ENCODE measurements around the gene PPP2R2B.

PPP2R2B gene

DNA sequence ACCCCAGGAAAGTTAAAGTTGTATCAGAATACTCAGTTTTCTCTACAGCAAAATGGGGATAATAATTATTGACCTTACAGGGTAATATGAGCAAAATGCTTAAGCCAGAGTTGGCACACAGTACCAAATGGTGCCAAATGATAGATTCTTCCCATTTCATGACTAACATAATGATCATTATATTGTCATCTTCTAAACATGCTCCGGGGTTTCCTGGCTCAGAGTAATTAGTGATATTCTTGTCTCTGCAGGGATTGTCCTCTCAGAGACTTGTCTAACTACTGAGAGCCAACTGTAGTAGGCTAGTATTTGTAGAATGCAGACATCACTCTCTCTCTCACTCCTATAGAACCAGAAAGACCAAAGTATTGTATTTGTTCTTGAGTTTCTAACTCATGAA, 25.2 kb upstream of the PPP2R2B start:
- Histone ChIP-seq H3K36me3 (ENCODE audit: control insufficient read depth, insufficient read depth, low read length, severe bottlenecking) (no peaks in the 10 kb centered on the region), H3K9me3 (ENCODE audit: control insufficient read depth, low read length) (no peaks in the 10 kb centered on the region), H3K27me3 (replicated peaks; ENCODE audit: control insufficient read depth, insufficient read depth, low read length) (no peaks in the 10 kb centered on the region), H3K9ac (ENCODE audit: low read length) (no peak overlapping the region), H3K4me3 (ENCODE audit: low read length) (no peak overlapping the region), H3K4me1 (ENCODE audit: control insufficient read depth, insufficient read depth, low read length) (no peaks in the 10 kb centered on the region)
- DNase-seq (ENCODE audit: low read depth), result no peak

DNA sequence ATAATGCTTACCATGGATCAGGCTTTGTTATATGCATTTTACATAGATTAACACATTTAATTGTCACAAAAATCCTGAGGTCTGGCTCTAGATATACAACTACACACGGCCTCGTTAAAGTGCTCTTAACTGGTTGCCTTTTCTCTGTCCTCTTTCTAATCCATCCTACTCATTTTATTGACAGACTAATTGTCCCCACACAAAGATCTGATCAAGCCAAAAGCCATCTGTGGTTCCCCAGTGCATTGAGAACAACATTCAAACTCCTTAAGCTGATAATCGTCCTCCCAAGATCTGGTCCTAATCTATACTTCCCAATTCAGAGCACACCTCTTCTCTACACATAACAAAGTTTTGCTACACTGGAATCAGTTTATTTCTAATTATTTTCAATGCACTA, 23.9 kb upstream of the PPP2R2B start:
- Histone ChIP-seq H3K4me1 (ENCODE audit: control insufficient read depth, insufficient read depth, low read length) (no peaks in the 10 kb centered on the region), H3K9me3 (ENCODE audit: control insufficient read depth, low read length) (no peaks in the 10 kb centered on the region), H3K9ac (ENCODE audit: low read length) (no peak overlapping the region), H3K36me3 (ENCODE audit: control insufficient read depth, insufficient read depth, low read length, severe bottlenecking) (no peaks in the 10 kb centered on the region), H3K27me3 (replicated peaks; ENCODE audit: control insufficient read depth, insufficient read depth, low read length) (no peaks in the 10 kb centered on the region), H3K4me3 (ENCODE audit: low read length) (no peak overlapping the region)
- DNase-seq (ENCODE audit: low read depth), result no peak

DNA sequence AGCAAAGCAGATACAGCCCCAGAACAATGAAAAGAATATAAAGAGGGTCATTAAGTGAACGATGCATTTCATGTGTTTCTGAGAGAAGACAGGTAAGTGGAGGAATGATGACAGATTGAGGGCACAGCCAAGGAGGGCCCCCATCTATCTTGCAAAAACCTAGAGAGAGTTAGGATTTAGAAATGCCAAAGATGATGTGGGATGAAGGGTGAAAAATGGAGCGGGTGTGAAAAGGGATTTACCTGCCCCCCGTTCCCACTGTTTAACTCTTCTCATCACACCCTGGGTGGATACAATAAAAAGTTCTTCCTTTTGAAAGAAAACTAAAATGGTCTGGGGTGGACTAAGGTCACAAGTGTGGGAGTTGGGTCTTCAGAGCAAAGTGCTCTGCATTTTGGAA, 18.5 kb upstream of the PPP2R2B start:
- Histone ChIP-seq H3K4me3 (ENCODE audit: low read length) (no peak overlapping the region), H3K9ac (ENCODE audit: low read length) (no peak overlapping the region), H3K9me3 (ENCODE audit: control insufficient read depth, low read length) (no peaks in the 10 kb centered on the region), H3K4me1 (ENCODE audit: control insufficient read depth, insufficient read depth, low read length) (peaks cover 3% of the 10 kb centered on the region), H3K27me3 (replicated peaks; ENCODE audit: control insufficient read depth, insufficient read depth, low read length) (no peaks in the 10 kb centered on the region), H3K36me3 (ENCODE audit: control insufficient read depth, insufficient read depth, low read length, severe bottlenecking) (no peaks in the 10 kb centered on the region)
- no peak for DNase-seq (ENCODE audit: low read depth)

DNA sequence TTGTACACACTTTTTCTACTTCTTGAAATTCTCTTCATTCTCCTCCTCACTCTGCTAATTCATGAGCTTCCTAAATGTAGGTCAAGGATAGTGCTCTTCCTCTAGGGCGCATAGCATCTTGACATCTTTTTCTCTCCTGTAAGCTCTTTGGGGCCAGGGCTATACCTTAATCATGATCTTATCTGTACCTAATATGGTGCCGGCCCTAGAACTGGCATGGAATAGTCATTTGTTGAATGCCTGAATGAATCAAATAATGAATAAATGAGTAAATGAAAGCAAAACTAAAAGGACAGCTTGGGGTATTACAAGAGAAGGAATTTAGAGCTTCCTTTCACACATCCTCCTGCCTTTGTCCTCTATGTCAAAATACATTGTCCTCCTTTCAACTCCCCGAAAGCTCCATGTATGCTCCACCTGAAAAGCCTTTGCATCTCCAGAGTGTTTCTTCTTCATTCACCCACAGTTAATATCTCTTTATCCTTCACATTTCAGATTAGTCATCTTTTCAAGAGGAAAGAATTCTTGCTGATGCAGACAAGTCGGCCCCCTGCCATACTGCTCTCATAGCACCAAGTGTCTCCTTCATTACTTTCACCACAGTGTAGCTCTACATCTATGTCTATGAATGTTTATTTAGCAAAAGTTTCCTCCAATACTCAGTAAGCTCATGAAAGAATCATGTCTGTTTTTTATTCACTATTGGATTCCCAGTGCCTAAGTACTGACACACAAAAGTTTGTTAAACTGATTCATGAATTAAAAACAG, 16.4 kb upstream of the PPP2R2B start:
- Histone ChIP-seq H3K4me1 (ENCODE audit: control insufficient read depth, insufficient read depth, low read length) (peaks cover 19% of the 10 kb centered on the region), H3K4me3 (ENCODE audit: low read length) (no peak overlapping the region), H3K36me3 (ENCODE audit: control insufficient read depth, insufficient read depth, low read length, severe bottlenecking) (no peaks in the 10 kb centered on the region), H3K9ac (ENCODE audit: low read length) (no peak overlapping the region), H3K27me3 (replicated peaks; ENCODE audit: control insufficient read depth, insufficient read depth, low read length) (no peaks in the 10 kb centered on the region), H3K9me3 (ENCODE audit: control insufficient read depth, low read length) (no peaks in the 10 kb centered on the region)
- DNase-seq (ENCODE audit: low read depth), result no peak

DNA sequence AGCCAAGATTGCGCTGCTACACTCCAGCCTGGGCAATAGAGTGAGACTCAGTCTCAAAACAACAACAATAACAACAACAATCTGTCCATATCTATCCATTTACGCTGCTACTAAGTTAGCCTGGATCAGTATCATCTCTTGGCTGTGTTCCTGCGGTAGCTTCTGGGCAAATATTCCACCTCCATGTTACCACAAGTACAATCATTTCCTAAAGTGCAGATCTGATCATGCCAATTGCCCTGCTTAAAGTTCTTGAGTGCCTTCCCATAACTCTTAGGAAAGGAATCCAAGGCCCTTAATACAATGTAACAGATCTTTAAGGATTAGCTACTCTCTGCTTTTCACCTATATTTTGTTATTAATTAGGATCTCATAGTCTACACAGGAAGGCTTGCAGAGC, 15.4 kb upstream of the PPP2R2B start:
- H3K9me3 ChIP-seq (ENCODE audit: control insufficient read depth, low read length), result no peaks in the 10 kb centered on the region
- DNase-seq (ENCODE audit: low read depth), result no peak
- H3K36me3 ChIP-seq (ENCODE audit: control insufficient read depth, insufficient read depth, low read length, severe bottlenecking), result no peaks in the 10 kb centered on the region
- peaks cover 19% of the 10 kb centered on the region for H3K4me1 ChIP-seq (ENCODE audit: control insufficient read depth, insufficient read depth, low read length)
- H3K9ac ChIP-seq (ENCODE audit: low read length), result no peak overlapping the region
- H3K27me3 ChIP-seq (replicated peaks; ENCODE audit: control insufficient read depth, insufficient read depth, low read length), result no peaks in the 10 kb centered on the region
- H3K4me3 ChIP-seq (ENCODE audit: low read length), result no peak overlapping the region

DNA sequence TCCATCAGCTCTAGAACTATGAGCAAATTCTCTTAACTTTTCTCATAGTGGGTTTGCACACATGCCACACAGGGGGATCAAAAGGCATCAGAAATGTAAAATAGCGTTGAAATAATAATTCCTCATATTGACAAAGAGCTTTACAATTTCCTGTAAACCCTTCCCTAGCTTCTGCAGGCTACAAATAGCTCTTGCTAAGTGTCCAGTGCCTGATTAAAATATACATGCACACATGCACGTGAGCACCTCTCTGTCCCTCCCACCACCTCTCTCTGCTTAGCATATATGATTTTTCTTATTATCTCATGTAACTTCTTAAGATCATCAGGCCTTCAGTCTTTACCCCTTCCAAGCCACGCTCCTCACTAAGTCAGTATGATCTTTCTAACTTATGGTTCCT, 13.7 kb upstream of the PPP2R2B start:
- DNase-seq (ENCODE audit: low read depth), result no peak
- Histone ChIP-seq H3K9me3 (ENCODE audit: control insufficient read depth, low read length) (no peaks in the 10 kb centered on the region), H3K4me1 (ENCODE audit: control insufficient read depth, insufficient read depth, low read length) (peaks cover 19% of the 10 kb centered on the region), H3K36me3 (ENCODE audit: control insufficient read depth, insufficient read depth, low read length, severe bottlenecking) (no peaks in the 10 kb centered on the region), H3K4me3 (ENCODE audit: low read length) (no peak overlapping the region), H3K27me3 (replicated peaks; ENCODE audit: control insufficient read depth, insufficient read depth, low read length) (no peaks in the 10 kb centered on the region), H3K9ac (ENCODE audit: low read length) (no peak overlapping the region)

DNA sequence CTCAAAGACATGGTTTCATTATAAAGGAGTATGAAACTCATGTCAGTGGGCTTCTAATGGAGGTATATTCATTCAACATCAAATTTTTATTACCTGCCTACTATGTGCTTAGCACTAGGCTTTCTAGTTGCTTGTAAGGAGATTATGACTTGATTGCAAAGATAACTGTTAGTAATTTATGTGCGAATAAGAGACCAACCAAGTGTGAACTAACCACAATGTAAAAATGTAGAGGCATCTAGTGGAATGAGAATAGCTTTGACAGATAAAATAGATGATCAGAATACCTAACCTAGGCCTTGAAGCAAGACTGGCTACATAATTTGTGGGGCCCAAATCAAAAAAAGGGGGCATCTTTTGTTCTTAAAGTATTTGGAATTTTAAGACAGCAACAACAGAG, 13.0 kb upstream of the PPP2R2B start:
- H3K4me1 ChIP-seq (ENCODE audit: control insufficient read depth, insufficient read depth, low read length), result peaks cover 19% of the 10 kb centered on the region

DNA sequence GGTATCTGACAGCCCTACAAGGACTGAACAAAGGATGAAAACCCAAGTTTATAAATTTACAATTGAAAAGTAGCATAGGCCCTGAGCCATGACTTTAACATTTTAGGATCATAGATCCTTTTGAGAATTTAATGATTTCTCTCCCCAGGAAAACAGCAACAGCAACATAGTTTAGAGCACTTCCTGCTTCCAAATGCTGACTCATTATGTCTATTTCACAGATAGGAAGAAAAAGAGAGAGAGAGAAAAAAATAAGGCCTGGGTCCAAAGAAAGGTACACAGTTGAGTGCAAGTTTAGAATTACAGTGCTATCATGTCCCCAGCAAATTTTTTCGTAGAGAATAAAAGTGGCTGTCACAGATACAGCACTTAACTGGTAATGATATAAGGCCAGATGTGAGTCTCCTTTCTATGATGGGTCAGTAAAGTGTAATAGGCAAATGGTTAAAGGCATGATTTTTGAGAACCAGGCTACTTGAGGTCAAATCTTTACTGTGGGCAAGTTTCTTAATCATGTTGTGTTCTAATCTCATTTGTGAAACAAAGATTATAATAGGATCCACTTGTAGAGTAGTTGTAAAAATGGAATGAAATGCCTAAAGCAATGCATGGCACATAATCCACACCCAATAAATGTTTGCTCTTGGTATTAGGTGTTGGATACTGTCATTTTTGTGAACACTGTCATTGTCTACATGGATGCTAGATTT, 12.3 kb upstream of the PPP2R2B start:
- H3K4me1 ChIP-seq (ENCODE audit: control insufficient read depth, insufficient read depth, low read length), result peaks cover 19% of the 10 kb centered on the region
- no peaks in the 10 kb centered on the region for H3K36me3 ChIP-seq (ENCODE audit: control insufficient read depth, insufficient read depth, low read length, severe bottlenecking)
- no peak overlapping the region for H3K9ac ChIP-seq (ENCODE audit: low read length)
- H3K4me3 ChIP-seq (ENCODE audit: low read length), result no peak overlapping the region
- no peaks in the 10 kb centered on the region for H3K9me3 ChIP-seq (ENCODE audit: control insufficient read depth, low read length)
- DNase-seq (ENCODE audit: low read depth), result no peak
- H3K27me3 ChIP-seq (replicated peaks; ENCODE audit: control insufficient read depth, insufficient read depth, low read length), result no peaks in the 10 kb centered on the region

More for the DNA sequence above, 13.0 kb upstream of the PPP2R2B start:
- Histone ChIP-seq H3K4me3 (ENCODE audit: low read length) (no peak overlapping the region), H3K9me3 (ENCODE audit: control insufficient read depth, low read length) (no peaks in the 10 kb centered on the region), H3K36me3 (ENCODE audit: control insufficient read depth, insufficient read depth, low read length, severe bottlenecking) (no peaks in the 10 kb centered on the region), H3K27me3 (replicated peaks; ENCODE audit: control insufficient read depth, insufficient read depth, low read length) (no peaks in the 10 kb centered on the region), H3K9ac (ENCODE audit: low read length) (no peak overlapping the region)
- DNase-seq (ENCODE audit: low read depth), result no peak

DNA sequence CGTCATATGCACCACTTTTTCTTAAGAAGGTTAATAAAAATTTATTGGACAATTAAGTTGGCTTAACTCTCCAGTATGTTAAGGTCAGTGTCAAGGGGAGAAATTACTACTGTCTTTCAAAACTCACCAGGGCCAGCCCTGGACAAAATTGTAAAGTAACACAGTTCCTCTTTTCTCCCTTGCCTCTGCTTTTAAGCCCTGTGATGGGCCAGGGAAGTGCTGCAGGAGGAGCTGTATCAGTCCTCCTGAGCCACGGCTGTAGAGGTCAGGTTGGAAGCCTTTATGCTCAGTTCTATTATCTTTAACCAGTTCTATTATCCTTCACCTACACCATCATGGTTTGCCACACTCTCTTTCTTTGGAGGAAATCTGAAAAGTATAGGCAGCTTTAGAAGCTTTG, 11.5 kb upstream of the PPP2R2B start:
- no peaks in the 10 kb centered on the region for H3K27me3 ChIP-seq (replicated peaks; ENCODE audit: control insufficient read depth, insufficient read depth, low read length)
- no peak overlapping the region for H3K4me3 ChIP-seq (ENCODE audit: low read length)
- H3K36me3 ChIP-seq (ENCODE audit: control insufficient read depth, insufficient read depth, low read length, severe bottlenecking), result no peaks in the 10 kb centered on the region
- H3K9ac ChIP-seq (ENCODE audit: low read length), result no peak overlapping the region
- H3K9me3 ChIP-seq (ENCODE audit: control insufficient read depth, low read length), result no peaks in the 10 kb centered on the region
- DNase-seq (ENCODE audit: low read depth), result no peak
- H3K4me1 ChIP-seq (ENCODE audit: control insufficient read depth, insufficient read depth, low read length), result peaks cover 19% of the 10 kb centered on the region

DNA sequence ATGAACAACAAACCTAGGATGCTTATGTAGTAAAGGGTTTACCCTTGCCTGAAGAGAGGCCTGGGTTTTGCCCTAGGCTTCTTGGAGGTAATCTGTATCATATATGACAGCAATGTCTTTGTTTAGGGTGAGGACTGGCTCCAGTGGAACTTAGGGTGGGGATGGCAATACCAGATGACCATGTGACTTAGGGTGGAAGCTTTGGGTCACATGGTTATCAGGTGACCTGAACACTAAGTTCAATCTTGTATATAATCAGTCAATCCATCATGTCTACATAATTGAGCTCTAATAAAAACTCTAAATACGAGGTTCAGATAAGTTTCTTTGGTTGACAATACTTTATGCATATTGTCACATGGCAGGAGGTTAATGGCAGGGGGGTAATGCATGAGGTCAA, 10.6 kb upstream of the PPP2R2B start:
- Histone ChIP-seq H3K4me1 (ENCODE audit: control insufficient read depth, insufficient read depth, low read length) (peaks cover 16% of the 10 kb centered on the region), H3K9me3 (ENCODE audit: control insufficient read depth, low read length) (no peaks in the 10 kb centered on the region)

DNA sequence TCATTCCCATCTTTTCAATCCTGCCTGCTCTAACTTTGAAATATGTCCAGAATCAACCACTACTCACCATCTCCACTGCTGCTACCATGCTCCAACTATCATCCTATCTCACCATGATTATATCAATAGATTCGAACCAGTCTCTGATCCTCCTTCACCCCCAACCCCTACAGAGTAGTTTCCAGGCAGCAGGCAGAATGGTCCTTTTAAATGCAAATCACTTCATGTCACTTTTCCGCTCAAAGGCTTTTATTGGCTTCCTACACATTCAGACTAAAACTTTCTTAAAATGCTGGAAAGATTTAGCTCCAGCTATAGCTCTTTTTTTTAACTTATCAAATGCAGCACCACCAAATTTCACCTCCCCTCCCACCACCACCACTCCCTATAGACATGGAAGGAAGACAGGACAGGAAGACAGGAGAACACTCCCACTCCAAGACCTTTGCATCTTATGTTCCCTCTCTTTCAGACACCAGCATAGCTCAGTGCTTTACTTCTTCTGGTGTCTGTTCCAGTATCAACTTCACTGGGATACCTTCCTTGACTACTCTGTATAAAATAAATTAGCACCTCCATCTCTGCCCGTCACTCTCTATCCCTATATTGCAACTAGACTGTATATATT, 9.9 kb upstream of the PPP2R2B start:
- Histone ChIP-seq H3K27me3 (replicated peaks; ENCODE audit: control insufficient read depth, insufficient read depth, low read length) (no peaks in the 10 kb centered on the region), H3K4me1 (ENCODE audit: control insufficient read depth, insufficient read depth, low read length) (peaks cover 16% of the 10 kb centered on the region), H3K9me3 (ENCODE audit: control insufficient read depth, low read length) (no peaks in the 10 kb centered on the region), H3K9ac (ENCODE audit: low read length) (no peak overlapping the region), H3K36me3 (ENCODE audit: control insufficient read depth, insufficient read depth, low read length, severe bottlenecking) (no peaks in the 10 kb centered on the region), H3K4me3 (ENCODE audit: low read length) (no peak overlapping the region)
- no peak for DNase-seq (ENCODE audit: low read depth)

More for the DNA sequence above, 10.6 kb upstream of the PPP2R2B start:
- no peaks in the 10 kb centered on the region for H3K36me3 ChIP-seq (ENCODE audit: control insufficient read depth, insufficient read depth, low read length, severe bottlenecking)
- no peaks in the 10 kb centered on the region for H3K27me3 ChIP-seq (replicated peaks; ENCODE audit: control insufficient read depth, insufficient read depth, low read length)
- H3K4me3 ChIP-seq (ENCODE audit: low read length), result no peak overlapping the region
- no peak for DNase-seq (ENCODE audit: low read depth)
- no peak overlapping the region for H3K9ac ChIP-seq (ENCODE audit: low read length)
